Measurements from ENCODE around the gene CD226.

- TF ChIP-seq POLR2AphosphoS5 (IDR thresholded peaks at IDR 0.05; ENCODE audit: borderline replicate concordance, low read depth, low read length) (no peak), EZH2 (IDR thresholded peaks at IDR 0.05) (no peak)
Observed at GRCh38 chr18:69946608-69947155, 991 bp downstream of the CD226 start.
